ENCODE data around the gene PACS1.

Gene PACS1

DNA sequence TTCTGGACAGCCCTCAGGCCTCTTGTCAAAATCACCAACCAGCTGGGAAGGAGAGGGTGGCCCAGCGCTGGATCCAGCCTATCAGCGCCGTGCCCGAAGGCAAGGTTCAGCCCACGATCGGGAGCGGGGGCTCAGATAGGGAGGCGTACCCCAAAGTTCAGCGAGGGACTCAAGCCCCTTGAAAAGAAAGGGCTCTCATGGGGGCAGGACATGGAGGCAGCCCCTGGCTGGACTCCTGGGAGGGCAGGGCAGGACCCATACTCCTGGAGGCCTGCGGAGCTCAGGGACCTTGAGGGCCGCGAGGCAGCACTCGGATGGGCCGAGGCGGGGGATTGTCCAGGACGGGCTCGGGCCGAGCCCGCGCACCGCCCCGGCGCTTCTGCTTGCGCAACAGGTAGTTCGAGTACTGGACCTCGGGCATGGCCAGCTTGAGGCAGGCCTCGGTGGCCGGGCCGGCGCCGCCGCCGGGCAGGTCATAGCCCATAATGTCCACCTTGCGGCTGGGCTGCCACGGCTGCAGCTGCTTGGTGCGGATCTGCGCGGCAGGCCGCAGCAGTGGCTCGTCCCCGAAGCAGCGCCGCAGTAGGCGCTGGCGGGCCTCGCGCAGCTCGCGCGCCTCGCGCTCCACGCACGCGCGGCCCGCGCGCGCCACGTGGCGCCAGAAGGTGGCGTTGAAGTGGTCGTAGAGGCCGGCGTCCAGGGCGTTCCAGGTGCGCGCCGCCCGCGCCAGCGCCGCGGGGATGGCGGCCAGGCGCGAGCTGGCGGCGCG, 27.7 kb upstream of the PACS1 start:
- Histone ChIP-seq H3K27ac (ENCODE audit: low read length) (no peak overlapping the region), H2AFZ (ENCODE audit: low read length) (no peak overlapping the region), H3K9ac (ENCODE audit: low read length) (no peak overlapping the region), H3F3A (ENCODE audit: insufficient read depth, low read length) (peaks cover 10% of the 10 kb centered on the region), H3K9me2 (replicated peaks; ENCODE audit: insufficient read depth, low read length) (no peaks in the 10 kb centered on the region), H3K27me3 (replicated peaks; ENCODE audit: insufficient read depth, low read length) (no peaks in the 10 kb centered on the region), H3K4me2 (ENCODE audit: low read depth, low read length) (no peak overlapping the region), H4K20me1 (ENCODE audit: insufficient read depth, low read length) (no peaks in the 10 kb centered on the region), H3K9me3 (replicated peaks; ENCODE audit: insufficient read depth, low read length) (no peaks in the 10 kb centered on the region), H3K79me2 (ENCODE audit: low read length) (no peaks in the 10 kb centered on the region), H3K36me3 (replicated peaks; ENCODE audit: insufficient read depth, low read length) (no peaks in the 10 kb centered on the region), H3K4me1 (ENCODE audit: low read length) (peaks cover 15% of the 10 kb centered on the region), H3K4me3 (ENCODE audit: low read length) (no peak overlapping the region)
- TF ChIP-seq EZH2phosphoT487 (IDR thresholded peaks at IDR 0.05; ENCODE audit: low read length) (no peak), EZH2 (optimal IDR thresholded peaks at IDR 0.05; ENCODE audit: low read depth, low read length) (no peak)
- TF ChIP-seq, protein P1, sequence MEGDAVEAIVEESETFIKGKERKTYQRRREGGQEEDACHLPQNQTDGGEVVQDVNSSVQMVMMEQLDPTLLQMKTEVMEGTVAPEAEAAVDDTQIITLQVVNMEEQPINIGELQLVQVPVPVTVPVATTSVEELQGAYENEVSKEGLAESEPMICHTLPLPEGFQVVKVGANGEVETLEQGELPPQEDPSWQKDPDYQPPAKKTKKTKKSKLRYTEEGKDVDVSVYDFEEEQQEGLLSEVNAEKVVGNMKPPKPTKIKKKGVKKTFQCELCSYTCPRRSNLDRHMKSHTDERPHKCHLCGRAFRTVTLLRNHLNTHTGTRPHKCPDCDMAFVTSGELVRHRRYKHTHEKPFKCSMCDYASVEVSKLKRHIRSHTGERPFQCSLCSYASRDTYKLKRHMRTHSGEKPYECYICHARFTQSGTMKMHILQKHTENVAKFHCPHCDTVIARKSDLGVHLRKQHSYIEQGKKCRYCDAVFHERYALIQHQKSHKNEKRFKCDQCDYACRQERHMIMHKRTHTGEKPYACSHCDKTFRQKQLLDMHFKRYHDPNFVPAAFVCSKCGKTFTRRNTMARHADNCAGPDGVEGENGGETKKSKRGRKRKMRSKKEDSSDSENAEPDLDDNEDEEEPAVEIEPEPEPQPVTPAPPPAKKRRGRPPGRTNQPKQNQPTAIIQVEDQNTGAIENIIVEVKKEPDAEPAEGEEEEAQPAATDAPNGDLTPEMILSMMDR (IDR thresholded peaks at IDR 0.05; ENCODE audit: low read length), result no peak
- no peak for DNase-seq

DNA sequence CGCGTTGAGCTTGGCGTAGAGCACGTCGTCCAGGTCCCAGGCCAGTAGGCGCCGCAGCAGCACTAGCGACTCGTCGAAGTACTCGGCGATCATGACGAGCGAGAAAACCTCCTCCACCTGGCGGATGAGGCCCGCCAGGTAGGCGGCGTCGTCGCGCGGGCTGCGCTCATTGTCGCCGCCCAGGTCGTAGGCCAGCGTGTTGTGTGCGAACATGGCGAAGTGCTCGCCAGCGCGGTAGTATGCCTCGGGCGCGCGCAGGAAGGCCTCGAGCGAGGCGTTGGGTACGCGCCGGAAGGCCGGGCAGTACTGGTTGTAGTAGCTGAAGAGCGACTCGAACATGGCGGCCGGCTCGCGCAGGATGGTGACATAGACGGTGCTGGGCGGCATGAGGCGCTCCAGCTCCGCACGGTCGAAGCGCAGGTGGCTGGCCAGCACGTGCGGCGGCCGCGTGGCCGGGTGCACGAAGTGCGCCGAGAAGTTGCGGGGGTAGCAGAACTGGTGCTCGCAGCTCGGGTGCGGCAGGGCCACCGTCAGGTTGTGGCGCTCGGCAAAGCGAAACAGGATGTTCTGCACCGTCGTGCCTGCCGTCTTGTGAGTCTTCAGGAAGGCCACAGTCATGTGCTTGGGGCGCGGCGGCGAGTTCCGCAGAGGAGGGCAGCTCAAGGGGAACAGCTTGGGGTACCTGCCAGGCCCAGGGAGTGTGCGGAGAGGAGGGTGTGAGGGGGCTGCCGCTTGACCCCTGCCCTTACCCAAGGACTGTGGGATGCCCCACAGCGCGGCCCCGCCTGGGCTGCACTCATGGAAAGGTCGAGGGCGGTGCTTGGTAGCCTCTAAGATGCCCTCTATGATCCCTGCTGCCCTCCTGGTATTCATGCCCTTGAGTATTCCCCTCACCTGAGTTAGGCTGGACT, 26.8 kb upstream of the PACS1 start:
- TF ChIP-seq EZH2 (optimal IDR thresholded peaks at IDR 0.05; ENCODE audit: low read depth, low read length) (no peak), EZH2phosphoT487 (IDR thresholded peaks at IDR 0.05; ENCODE audit: low read length) (no peak)
- TF ChIP-seq, protein P1 (IDR thresholded peaks at IDR 0.05; ENCODE audit: low read length), result no peak

DNA sequence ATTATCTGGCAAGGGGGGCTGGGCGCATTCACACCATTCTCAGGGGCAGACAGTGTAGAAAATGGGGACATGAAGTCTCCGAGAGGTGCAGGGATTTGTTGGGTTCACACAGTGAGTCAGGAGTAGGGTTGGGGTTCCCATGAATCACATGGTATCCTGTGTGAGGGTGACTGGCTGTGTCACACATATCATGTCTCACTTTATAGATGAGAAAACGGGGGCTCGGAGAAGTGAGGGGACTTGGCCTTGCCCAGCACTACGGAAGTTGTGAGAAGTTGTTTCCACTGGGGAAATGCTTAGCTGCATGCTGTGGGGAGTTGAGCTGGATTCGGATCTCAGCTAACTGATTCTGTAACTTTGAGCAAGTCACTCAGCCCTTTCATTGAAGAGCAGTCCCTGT, 25.3 kb upstream of the PACS1 start:
- Histone ChIP-seq H3K27ac (ENCODE audit: low read length) (no peak overlapping the region), H3K4me2 (ENCODE audit: low read depth, low read length) (peak overlapping the region; percentile 98), H3F3A (ENCODE audit: insufficient read depth, low read length) (peaks cover 10% of the 10 kb centered on the region), H3K9me3 (replicated peaks; ENCODE audit: insufficient read depth, low read length) (no peaks in the 10 kb centered on the region), H4K20me1 (ENCODE audit: insufficient read depth, low read length) (no peaks in the 10 kb centered on the region), H3K27me3 (replicated peaks; ENCODE audit: insufficient read depth, low read length) (no peaks in the 10 kb centered on the region), H2AFZ (ENCODE audit: low read length) (peak overlapping the region; percentile 88), H3K4me1 (ENCODE audit: low read length) (peaks cover 15% of the 10 kb centered on the region), H3K79me2 (ENCODE audit: low read length) (no peaks in the 10 kb centered on the region), H3K9me2 (replicated peaks; ENCODE audit: insufficient read depth, low read length) (no peaks in the 10 kb centered on the region), H3K36me3 (replicated peaks; ENCODE audit: insufficient read depth, low read length) (no peaks in the 10 kb centered on the region), H3K4me3 (ENCODE audit: low read length) (peak overlapping the region; percentile 24; the same call in 1 of the 2 replicates), H3K9ac (ENCODE audit: low read length) (no peak overlapping the region)
- TF ChIP-seq EZH2 (optimal IDR thresholded peaks at IDR 0.05; ENCODE audit: low read depth, low read length), result no peak
- TF ChIP-seq, protein P1 (IDR thresholded peaks at IDR 0.05; ENCODE audit: low read length), result no peak
- no peak for TF ChIP-seq EZH2phosphoT487 (IDR thresholded peaks at IDR 0.05; ENCODE audit: low read length)
- no peak for DNase-seq

More for the DNA sequence above, 26.8 kb upstream of the PACS1 start:
- Histone ChIP-seq H3K27me3 (replicated peaks; ENCODE audit: insufficient read depth, low read length) (no peaks in the 10 kb centered on the region), H3K9ac (ENCODE audit: low read length) (no peak overlapping the region), H3F3A (ENCODE audit: insufficient read depth, low read length) (peaks cover 10% of the 10 kb centered on the region), H3K79me2 (ENCODE audit: low read length) (no peaks in the 10 kb centered on the region), H3K9me3 (replicated peaks; ENCODE audit: insufficient read depth, low read length) (no peaks in the 10 kb centered on the region), H3K9me2 (replicated peaks; ENCODE audit: insufficient read depth, low read length) (no peaks in the 10 kb centered on the region), H3K27ac (ENCODE audit: low read length) (no peak overlapping the region), H2AFZ (ENCODE audit: low read length) (no peak overlapping the region), H4K20me1 (ENCODE audit: insufficient read depth, low read length) (no peaks in the 10 kb centered on the region), H3K4me2 (ENCODE audit: low read depth, low read length) (no peak overlapping the region), H3K36me3 (replicated peaks; ENCODE audit: insufficient read depth, low read length) (no peaks in the 10 kb centered on the region), H3K4me3 (ENCODE audit: low read length) (no peak overlapping the region), H3K4me1 (ENCODE audit: low read length) (peaks cover 15% of the 10 kb centered on the region)
- DNase-seq, result no peak

All from MM.1S (cell line).